ENCODE results near the gene SLC9A7. TPM values are rescaled to one million over a fixed set of nuclear protein-coding genes. Genes with fewer than 3 reads are reported as not detected.

SLC9A7 gene
- total and polyA plus RNA-seq, 2 donors (not counting 3 experiments of a cell fraction or from before 2014, with no cell fraction given), result 4.6 to 7.5 TPM

GRCh38 chrX:46637938-46638337 is 121.0 kb downstream of the SLC9A7 start:
- POLR2A ChIA-PET, result no interaction called here

More at GRCh38 chrX:46637938-46638337, 121.0 kb downstream of the SLC9A7 start:
- Histone ChIP-seq H3K36me3 (ENCODE audit: control insufficient read depth in 2 of 2, extremely low read depth in 1 of 2, insufficient read depth in 2 of 2, low read length in 2 of 2) (no peaks in the 10 kb centered on the region), H3K9me1 (replicated peaks; ENCODE audit: control insufficient read depth, extremely low read depth, insufficient read depth, low read length) (no peaks in the 10 kb centered on the region), H3K9me3 (replicated peaks; ENCODE audit: control insufficient read depth, insufficient read depth, low read length) (no peaks in the 10 kb centered on the region), H3K4me3 (replicated peaks in 1 of 3; ENCODE audit: insufficient read depth in 1 of 3, low read depth in 1 of 3, low read length in 3 of 3) (no peak overlapping the region), H3K79me2 (ENCODE audit: control insufficient read depth, insufficient read depth, low read length) (no peaks in the 10 kb centered on the region), H3K27me3 (ENCODE audit: control insufficient read depth in 2 of 2, insufficient read depth in 2 of 2, low read length in 2 of 2) (no peaks in the 10 kb centered on the region), H3K4me1 (ENCODE audit: control insufficient read depth, extremely low read depth, insufficient read depth, low read length) (peaks cover 3% of the 10 kb centered on the region), H3K9ac (replicated peaks; ENCODE audit: extremely low read depth, insufficient read depth, low read length) (no peak overlapping the region), H4K20me1 (replicated peaks; ENCODE audit: control insufficient read depth, extremely low read depth, insufficient read depth, low read length) (no peaks in the 10 kb centered on the region), H3K4me2 (ENCODE audit: insufficient read depth, low read length) (no peak overlapping the region), H3K27ac (ENCODE audit: insufficient read depth, low read depth, low read length) (no peak overlapping the region), H2AFZ (ENCODE audit: low read depth, low read length) (no peak overlapping the region)
- dilution Hi-C loops (cut with MboI; ENCODE audit: extremely low pct_ligation_motif_present, low sequenced_read_pairs), result no loop called here
- CTCF ChIA-PET, result interaction anchor here (2.0 kb wide), 1 partner anchor 83 kb away, joined by 5 read pairs; no protein-coding TSS in a partner anchor
- DNase-seq (ENCODE audit: low read depth, low spot score) (peak; percentile 10), FAIRE-seq (no peak)
- intact Hi-C loops (cut with micrococcal nuclease), result no loop called here
- BruUV-seq (replicated peaks), result no TSS peak
- TF ChIP-seq MYC (IDR thresholded peaks at IDR 0.05; ENCODE audit: low read depth, low read length), result no peak
- no peak for TF ChIP-seq POLR2A (IDR thresholded peaks at IDR 0.05; ENCODE audit: low read depth, low read length)
- no peak for TF ChIP-seq GATA2 (IDR thresholded peaks at IDR 0.05; ENCODE audit: insufficient read depth, insufficient read length, low read depth, low read length)
- no peak for TF ChIP-seq EZH2 (IDR thresholded peaks at IDR 0.05; ENCODE audit: borderline replicate concordance, low read depth, low read length, severe bottlenecking)
- TF ChIP-seq JUN (IDR thresholded peaks at IDR 0.05; ENCODE audit: borderline replicate concordance, insufficient read depth, insufficient read length, low read depth), result no peak
- TF ChIP-seq POLR2AphosphoS5 (IDR thresholded peaks at IDR 0.05; ENCODE audit: insufficient read depth, low read depth, low read length), result no peak
- no peak for TF ChIP-seq MAX (IDR thresholded peaks at IDR 0.05; ENCODE audit: insufficient read depth, insufficient read length)
- no peak for TF ChIP-seq FOS (IDR thresholded peaks at IDR 0.05; ENCODE audit: borderline replicate concordance, insufficient read depth, low read length)
- no peak for TF ChIP-seq CTCF (IDR thresholded peaks at IDR 0.05; ENCODE audit: extremely low read depth in 1 of 2, insufficient read depth in 1 of 2, low read depth in 1 of 2, low read length in 2 of 2)
